ENCODE results near the gene IL17RB.

DNA sequence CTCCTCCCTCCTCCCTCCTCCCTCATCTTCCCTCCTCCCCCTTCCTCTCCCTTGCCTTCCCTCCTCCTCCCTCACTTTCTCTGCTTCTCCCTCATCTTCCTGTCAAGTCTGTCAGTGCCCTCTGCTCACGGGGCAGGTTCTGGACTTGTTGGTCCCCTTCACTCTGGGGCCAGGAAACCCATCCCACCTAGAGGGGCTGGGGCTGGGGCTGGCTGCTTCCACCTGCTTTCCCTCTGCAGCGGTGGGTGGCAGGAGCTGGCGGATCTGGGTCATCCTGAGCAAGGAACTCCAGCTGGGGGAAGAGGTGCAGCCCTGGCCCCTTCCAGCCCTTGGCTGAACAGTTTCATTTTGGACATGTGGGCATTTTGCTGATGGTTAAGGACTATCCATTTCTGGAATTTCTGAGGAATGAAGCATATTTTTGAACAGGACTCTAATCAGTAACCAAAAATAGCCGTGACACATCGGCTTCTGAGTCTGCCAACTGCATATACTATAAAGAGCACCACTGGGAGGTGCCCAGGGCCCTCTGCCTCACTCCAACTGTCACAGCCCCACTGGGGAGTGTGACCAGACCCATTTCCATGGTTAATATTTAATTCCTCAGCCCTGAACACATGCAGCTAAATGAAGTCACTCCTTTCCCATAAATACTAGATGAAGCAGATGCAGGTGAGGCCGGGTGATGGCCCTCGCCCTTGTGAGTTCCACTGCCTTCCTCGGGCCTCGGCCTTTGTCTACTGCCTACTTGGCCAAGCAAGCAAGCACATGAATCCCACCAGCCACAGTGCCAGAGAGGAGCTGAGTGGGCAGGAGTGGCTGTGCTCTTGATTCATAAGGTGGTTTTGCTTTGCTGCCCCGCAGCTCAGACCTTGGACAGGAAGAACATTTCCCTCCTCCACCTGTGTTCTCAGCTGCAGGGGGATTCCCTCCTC is 39.9 kb upstream of the IL17RB start:
- TF ChIP-seq, protein P1, sequence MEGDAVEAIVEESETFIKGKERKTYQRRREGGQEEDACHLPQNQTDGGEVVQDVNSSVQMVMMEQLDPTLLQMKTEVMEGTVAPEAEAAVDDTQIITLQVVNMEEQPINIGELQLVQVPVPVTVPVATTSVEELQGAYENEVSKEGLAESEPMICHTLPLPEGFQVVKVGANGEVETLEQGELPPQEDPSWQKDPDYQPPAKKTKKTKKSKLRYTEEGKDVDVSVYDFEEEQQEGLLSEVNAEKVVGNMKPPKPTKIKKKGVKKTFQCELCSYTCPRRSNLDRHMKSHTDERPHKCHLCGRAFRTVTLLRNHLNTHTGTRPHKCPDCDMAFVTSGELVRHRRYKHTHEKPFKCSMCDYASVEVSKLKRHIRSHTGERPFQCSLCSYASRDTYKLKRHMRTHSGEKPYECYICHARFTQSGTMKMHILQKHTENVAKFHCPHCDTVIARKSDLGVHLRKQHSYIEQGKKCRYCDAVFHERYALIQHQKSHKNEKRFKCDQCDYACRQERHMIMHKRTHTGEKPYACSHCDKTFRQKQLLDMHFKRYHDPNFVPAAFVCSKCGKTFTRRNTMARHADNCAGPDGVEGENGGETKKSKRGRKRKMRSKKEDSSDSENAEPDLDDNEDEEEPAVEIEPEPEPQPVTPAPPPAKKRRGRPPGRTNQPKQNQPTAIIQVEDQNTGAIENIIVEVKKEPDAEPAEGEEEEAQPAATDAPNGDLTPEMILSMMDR (optimal IDR thresholded peaks at IDR 0.05 in 1 of 3, IDR thresholded peaks at IDR 0.05 in 1 of 3, conservative IDR thresholded peaks at IDR 0.05 in 1 of 3; ENCODE audit: extremely low read depth in 1 of 3, insufficient read depth in 2 of 3, low read length in 3 of 3): no peak
- TF ChIP-seq EZH2 (IDR thresholded peaks at IDR 0.05; ENCODE audit: low read length): no peak
